K562 (cell line): ENCODE measurements around the gene HNRNPA3.

Experiments
- ARNT ChIP-seq, 2 experiments: fragments of 450-650 bp; IDR thresholded peaks; 2 replicates each; pipeline ENCODE4 v1.6.1; 2016; ENCODE audit warnings: mild to moderate bottlenecking in 1 of 2
- CREB3 ChIP-seq: fragments of 450-650 bp; conservative IDR thresholded peaks from 2 replicates; pipeline ENCODE4 v1.6.1; 2016; ENCODE audit warnings: missing genetic modification characterization, low read depth, mild to moderate bottlenecking, missing compliant biosample characterization, moderate library complexity
- CTCF ChIP-seq, 3 experiments: IDR thresholded peaks in 2 of 3; conservative IDR thresholded peaks in 1 of 3; 2 replicates each; pipeline ENCODE4 v1.5.1; 2011 to 2012; ENCODE audit warnings: low read length in 3 of 3, mild to moderate bottlenecking in 3 of 3, control low read depth in 2 of 3, improper control_type of control experiment in 1 of 3, inconsistent platforms in 1 of 3, low read depth in 1 of 3, mixed read lengths in 1 of 3, moderate library complexity in 1 of 3; ENCODE audit not compliant: insufficient read depth in 2 of 3
- EZH2 ChIP-seq: IDR thresholded peaks from 2 replicates; pipeline ENCODE4 v1.6.1; 2012; ENCODE audit warnings: low read depth, mild to moderate bottlenecking, inconsistent platforms, low read length, borderline replicate concordance
- TFE3 ChIP-seq: fragments of 450-650 bp; formaldehyde crosslinking; IDR thresholded peaks from 2 replicates; pipeline ENCODE4 v1.4.0; 2020; ENCODE audit warnings: mild to moderate bottlenecking, mixed read lengths
- ZNF57 ChIP-seq: fragments of 450-650 bp; formaldehyde crosslinking; IDR thresholded peaks from 2 replicates; pipeline ENCODE4 v1.4.0; 2020; ENCODE audit warnings: mild to moderate bottlenecking, moderate library complexity
- TF ChIP-seq, protein P1 (sequence below): fragments of 250-450 bp; sonication (Bioruptor Pico); IDR thresholded peaks from 2 replicates; pipeline ENCODE4 v1.4.0; 2020

DNA sequence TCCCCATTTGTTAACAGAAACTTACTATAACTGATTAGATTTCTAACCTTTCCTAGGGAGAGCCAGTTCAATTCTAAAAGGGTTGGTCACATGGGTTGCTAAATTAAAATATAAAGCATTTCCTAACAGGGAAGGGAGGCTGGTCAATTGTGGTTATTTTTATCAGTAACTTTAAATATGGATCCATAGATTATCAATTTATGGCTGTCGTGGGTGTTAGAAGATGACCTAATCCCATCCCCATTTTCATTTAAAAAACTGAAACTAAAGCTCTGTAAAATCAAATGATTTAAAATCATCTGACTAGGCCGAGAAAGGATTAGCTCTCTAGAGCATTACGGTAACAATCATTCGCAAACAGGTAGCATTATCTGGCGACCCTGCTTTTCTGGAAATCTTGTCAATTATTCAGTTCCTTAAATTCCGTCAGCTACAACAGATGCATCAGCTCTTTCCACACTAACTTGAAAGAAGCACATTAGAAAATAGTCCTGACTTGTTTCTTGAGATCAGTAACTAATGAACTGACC lies 953 bp upstream of the HNRNPA3 start:
- TF ChIP-seq ZNF57: no peak
- TF ChIP-seq ARNT (IDR thresholded peaks at IDR 0.05): 0 out of 4 replicates have a peak, but pooled peaks of 1 of the 2 experiments have one; percentile 91
- TF ChIP-seq EZH2: no peak
- TF ChIP-seq, protein P1, sequence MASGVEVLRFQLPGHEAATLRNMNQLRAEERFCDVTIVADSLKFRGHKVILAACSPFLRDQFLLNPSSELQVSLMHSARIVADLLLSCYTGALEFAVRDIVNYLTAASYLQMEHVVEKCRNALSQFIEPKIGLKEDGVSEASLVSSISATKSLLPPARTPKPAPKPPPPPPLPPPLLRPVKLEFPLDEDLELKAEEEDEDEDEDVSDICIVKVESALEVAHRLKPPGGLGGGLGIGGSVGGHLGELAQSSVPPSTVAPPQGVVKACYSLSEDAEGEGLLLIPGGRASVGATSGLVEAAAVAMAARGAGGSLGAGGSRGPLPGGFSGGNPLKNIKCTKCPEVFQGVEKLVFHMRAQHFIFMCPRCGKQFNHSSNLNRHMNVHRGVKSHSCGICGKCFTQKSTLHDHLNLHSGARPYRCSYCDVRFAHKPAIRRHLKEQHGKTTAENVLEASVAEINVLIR: no peak
- TF ChIP-seq CTCF (IDR thresholded peaks at IDR 0.05 in 2 of 3, conservative IDR thresholded peaks at IDR 0.05 in 1 of 3; ENCODE audit: insufficient read depth in 2 of 3, low read depth in 1 of 3, low read length in 3 of 3): no peak
- no peak; the same call in 1 of the 2 replicates for TF ChIP-seq TFE3 (CRISPR knock-in tag)
- no peak for TF ChIP-seq CREB3 (tag)
